NB4 (cell line): ENCODE measurements around the gene BTBD2.
"Not testable (repeated sequence)": the region's sequence is repeated elsewhere in the genome, so short reads cannot be mapped to it uniquely, and the experiment has no call there.

Experiments
- DNase-seq: peaks from one replicate; pipeline ENCODE4 v3.0.0; 2010; ENCODE audit warnings: low read depth
- H3K4me3 ChIP-seq: one replicate; pipeline ENCODE4 v1.5.1; 2011; ENCODE audit warnings: mild to moderate bottlenecking, low read depth, low read length, moderate library complexity
- CTCF ChIP-seq: IDR thresholded peaks from one replicate; pipeline ENCODE4 v1.5.1; 2012; ENCODE audit warnings: low read depth, low read length
- MYC ChIP-seq: IDR thresholded peaks from 2 replicates; pipeline ENCODE4 v1.6.1; 2011; ENCODE audit warnings: low read depth, low read length
- POLR2A ChIP-seq: IDR thresholded peaks from 2 replicates; pipeline ENCODE4 v1.6.1; 2011; ENCODE audit warnings: mild to moderate bottlenecking; ENCODE audit not compliant: insufficient read length; ENCODE audit errors: extremely low read depth
- TF ChIP-seq, protein P1 (sequence below): IDR thresholded peaks from 2 replicates; pipeline ENCODE4 v1.6.1; 2011; ENCODE audit warnings: low read depth, low read length

Gene BTBD2

DNA sequence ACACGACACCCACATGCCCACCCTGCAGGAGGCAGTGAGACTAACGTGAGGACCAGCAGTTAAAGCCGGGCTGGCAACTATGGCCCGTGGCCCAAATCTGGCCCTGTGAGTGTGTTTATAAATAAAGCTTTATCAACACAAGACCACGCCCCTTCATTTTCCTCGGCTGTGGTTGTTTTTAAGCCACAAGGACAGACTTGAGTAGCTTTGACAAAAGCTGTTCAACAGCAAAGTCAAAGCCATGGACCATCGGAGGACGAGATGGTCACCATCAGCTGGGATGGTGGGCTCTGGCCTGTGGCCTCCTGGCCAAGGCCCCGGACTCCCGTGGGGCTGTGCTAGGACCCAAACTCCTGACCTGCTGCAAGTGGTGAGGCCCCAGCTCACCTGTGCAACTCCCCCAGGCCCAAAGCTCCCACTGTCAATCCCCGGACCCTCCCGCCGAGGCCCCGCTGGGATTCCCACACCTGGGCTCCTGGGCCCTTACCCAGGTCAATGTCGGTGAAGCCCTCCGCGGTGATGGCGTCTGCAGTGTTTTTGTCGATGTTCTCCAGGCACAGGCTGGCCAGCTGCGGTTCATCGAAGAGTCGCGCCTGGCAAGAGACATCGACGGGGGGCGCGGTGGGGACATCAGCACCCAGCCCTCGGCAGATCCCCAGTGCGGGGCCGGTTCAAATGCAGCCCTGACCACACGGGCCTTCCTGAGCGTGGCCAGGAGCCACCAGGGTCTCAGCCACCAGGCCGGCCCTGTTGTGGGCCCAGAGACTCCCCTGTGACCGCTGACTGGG, 25.1 kb downstream of the BTBD2 start:
- no peak for DNase-seq
- TF ChIP-seq MYC = no peak
- TF ChIP-seq, protein P1, sequence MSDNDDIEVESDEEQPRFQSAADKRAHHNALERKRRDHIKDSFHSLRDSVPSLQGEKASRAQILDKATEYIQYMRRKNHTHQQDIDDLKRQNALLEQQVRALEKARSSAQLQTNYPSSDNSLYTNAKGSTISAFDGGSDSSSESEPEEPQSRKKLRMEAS = no peak
- TF ChIP-seq CTCF = no peak
- TF ChIP-seq POLR2A = no peak
- no peak overlapping the region for H3K4me3 ChIP-seq

DNA sequence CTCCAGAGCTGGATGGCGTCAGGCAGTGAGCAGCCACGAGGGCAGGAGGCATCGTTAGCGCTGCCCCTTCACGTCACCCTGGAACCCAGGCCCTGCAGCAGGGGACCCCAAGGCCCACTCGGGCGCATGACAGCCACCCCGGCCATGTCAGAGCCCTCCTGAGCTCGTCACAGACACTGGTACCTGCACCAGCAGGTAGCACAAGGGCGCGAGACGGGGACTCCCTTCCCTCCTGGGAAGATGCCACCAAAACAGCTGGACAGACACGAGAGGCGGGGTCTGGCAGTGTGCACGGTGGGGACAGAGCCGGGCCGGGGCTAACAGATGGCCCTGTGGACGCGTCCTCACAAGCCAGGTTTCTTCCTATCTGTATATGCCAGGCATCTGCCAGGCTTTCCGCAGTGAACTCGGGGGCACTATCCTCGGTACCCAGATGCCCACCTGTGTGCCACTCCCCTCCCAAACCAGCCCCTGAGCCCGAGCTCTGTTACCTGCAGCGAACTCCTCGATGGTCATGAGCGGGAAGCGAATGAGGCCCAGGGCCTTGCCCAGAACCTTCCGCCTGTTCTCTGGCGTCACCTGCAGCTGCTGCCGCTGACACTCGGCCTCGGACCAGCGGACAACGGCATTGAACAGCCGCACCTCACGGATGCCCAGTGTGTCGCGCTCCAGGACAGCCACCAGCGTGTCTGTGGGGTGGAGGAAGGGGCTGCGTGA, 25.8 kb downstream of the BTBD2 start:
- no peak for DNase-seq
- TF ChIP-seq, protein P1 = no peak
- TF ChIP-seq POLR2A (no peak), CTCF (no peak), MYC (no peak)
- no peak overlapping the region for H3K4me3 ChIP-seq

GRCh38 chr19:1988464-1988863, 27.1 kb downstream of the BTBD2 start:
- not testable (repeated sequence) for H3K4me3 ChIP-seq, DNase-seq

DNA sequence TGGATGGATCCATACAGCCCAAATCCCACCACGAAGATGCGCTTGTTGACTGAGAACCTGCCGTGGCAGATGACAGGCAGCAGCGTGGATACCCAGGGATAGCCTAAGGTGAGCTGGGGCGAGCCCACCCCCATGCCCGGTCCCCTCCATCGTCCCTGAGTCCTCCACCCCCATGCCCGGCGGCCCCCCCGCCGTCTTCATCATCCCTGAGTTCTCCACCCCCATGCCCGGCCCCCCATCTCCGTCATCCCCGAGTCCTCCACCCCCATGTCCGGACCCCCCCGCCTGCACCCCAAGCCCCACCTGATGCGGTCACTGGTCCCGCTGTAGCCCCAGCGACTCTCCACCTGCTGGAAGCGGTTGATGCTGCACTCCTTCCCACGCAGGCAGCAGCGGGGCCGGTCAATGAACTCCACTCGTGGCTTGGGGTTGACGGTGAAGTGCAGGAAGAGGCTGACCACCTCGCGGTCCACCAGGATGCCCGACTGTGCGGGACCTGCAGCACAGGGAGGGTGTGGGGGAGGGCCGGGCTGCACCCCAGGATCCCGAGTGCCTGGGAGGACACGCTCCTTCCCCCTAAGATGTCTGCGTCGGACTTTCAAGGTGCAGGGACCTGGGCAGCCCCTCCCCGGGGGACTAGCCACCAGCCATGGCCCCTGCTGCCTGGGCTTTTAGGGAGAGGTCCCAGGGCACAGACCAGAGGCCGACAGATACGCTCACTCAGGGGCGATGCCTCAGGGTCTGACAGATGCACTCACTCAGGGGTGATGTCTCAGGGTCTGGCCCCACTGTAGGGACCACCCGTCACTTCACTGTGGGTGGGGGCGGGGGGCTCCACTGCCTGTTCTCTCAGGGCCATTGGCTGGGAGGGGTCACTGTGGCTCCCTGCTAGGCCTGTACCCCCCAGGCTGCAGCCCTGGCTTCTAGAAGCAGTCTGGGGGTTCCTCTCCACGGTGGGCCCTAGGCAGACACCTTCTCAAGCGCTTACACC, 28.0 kb downstream of the BTBD2 start:
- peak; percentile 2 for DNase-seq
- TF ChIP-seq, protein P1 = no peak
- TF ChIP-seq CTCF (no peak), POLR2A (no peak), MYC (no peak)
- no peak overlapping the region for H3K4me3 ChIP-seq

DNA sequence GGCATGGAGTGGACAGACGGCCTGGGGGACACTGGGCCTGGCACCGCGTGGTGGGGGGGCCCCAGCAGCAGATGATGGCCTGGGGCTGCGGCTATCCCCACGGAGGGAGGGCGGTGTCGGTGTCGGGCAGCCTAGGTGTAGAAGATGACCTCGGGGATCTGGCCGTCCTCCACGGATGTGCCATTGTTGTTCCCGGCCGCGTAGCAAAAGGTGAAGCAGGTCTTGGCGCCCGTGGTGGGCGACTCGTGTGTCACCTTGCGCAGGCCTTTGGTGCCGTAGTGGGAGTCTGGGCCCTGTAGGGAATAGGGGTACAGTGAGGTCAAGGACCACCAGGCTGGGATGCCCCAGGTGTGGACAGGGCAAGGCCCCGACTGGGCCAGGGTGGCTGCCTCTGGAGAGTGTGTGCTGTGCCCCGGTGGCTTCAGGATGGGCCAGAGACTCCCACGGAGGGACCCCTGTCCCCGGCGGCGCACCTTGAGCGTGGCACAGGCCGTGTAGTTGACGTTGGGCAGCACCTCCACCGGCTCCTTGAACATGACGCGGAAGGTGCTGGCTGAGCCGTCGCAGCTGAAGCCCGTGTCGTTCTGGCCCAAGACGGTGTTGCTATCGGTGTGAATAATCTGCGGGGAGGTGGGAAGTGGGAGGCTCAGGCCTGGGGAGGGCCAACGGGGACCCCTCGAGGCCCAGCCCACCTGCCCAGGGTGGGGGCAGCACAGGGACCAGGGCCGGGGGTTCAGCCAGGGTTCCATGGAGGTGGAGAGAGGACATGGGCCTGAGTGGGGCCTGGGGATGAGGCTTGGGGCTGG, 29.0 kb downstream of the BTBD2 start:
- no peak for TF ChIP-seq CTCF
- TF ChIP-seq, protein P1 = no peak
- DNase-seq = peak; percentile 0
- H3K4me3 ChIP-seq = no peak overlapping the region
